Measurements from ENCODE around the gene RASAL2.
"Not testable (repeated sequence)": the region's sequence is repeated elsewhere in the genome, so short reads cannot be mapped to it uniquely, and the experiment has no call there.

The RASAL2 gene

GRCh38 chr1:178168536-178168935 is 74.6 kb downstream of the RASAL2 start:
- no peak for DNase-seq

GRCh38 chr1:178169649-178170048 is 75.7 kb downstream of the RASAL2 start:
- DNase-seq: no peak

- no peak for DNase-seq
Observed at GRCh38 chr1:178172939-178173338, 79.0 kb downstream of the RASAL2 start.

- no peak for DNase-seq
Observed at GRCh38 chr1:178174539-178174938, 80.6 kb downstream of the RASAL2 start.

GRCh38 chr1:178180405-178180804 is 86.5 kb downstream of the RASAL2 start:
- DNase-seq: no peak

- no peak for DNase-seq
Observed at GRCh38 chr1:178183796-178184195, 89.9 kb downstream of the RASAL2 start.

GRCh38 chr1:178188306-178188705 is 94.4 kb downstream of the RASAL2 start:
- no peak for DNase-seq

- no peak for DNase-seq
Observed at GRCh38 chr1:178189814-178190213, 95.9 kb downstream of the RASAL2 start.

GRCh38 chr1:178190881-178191280 is 97.0 kb downstream of the RASAL2 start:
- no peak for DNase-seq

- DNase-seq: no peak
Observed at GRCh38 chr1:178192686-178193085, 98.8 kb downstream of the RASAL2 start.

- DNase-seq: no peak
Observed at GRCh38 chr1:178196631-178197030, 102.7 kb downstream of the RASAL2 start.

- DNase-seq: not testable (repeated sequence)
Observed at GRCh38 chr1:178202095-178202494, 108.2 kb downstream of the RASAL2 start.

GRCh38 chr1:178202546-178202945 is 108.6 kb downstream of the RASAL2 start:
- not testable (repeated sequence) for DNase-seq

GRCh38 chr1:178208269-178208856 is 114.5 kb downstream of the RASAL2 start:
- DNase-seq: not testable (repeated sequence)

- DNase-seq: no peak
Observed at GRCh38 chr1:178209935-178210334, 116.0 kb downstream of the RASAL2 start.

GRCh38 chr1:178218550-178218949 is 124.6 kb downstream of the RASAL2 start:
- no peak for DNase-seq

- DNase-seq: no peak
Observed at GRCh38 chr1:178220094-178220493, 126.2 kb downstream of the RASAL2 start.

- DNase-seq: no peak
Observed at GRCh38 chr1:178223289-178223688, 129.4 kb downstream of the RASAL2 start.

GRCh38 chr1:178224358-178224757 is 130.5 kb downstream of the RASAL2 start:
- no peak for DNase-seq

GRCh38 chr1:178230881-178231409 is 137.0 kb downstream of the RASAL2 start:
- no peak for DNase-seq

GRCh38 chr1:178232108-178232507 is 138.2 kb downstream of the RASAL2 start:
- DNase-seq: no peak

GRCh38 chr1:178232949-178233348 is 139.0 kb downstream of the RASAL2 start:
- DNase-seq: no peak

- no peak for DNase-seq
Observed at GRCh38 chr1:178237121-178237520, 143.2 kb downstream of the RASAL2 start.

GRCh38 chr1:178238722-178239510 is 145.0 kb downstream of the RASAL2 start:
- DNase-seq: no peak

Measured in NCI-H774 (cell line).